Subcutaneous abdominal adipose tissue (tissue), 5 donors: ENCODE measurements around the gene C22orf15.

Experiments used
- H3K27ac ChIP-seq: one replicate; pipeline ENCODE4 v1.7.0; 2013; ENCODE audit warnings: low read depth, mild to moderate bottlenecking, inconsistent platforms, low read length, moderate library complexity
- H3K27me3 ChIP-seq, 5 donors: one replicate each; pipeline ENCODE4 v1.7.0; 2013; ENCODE audit warnings: low read length in 5 of 5, inconsistent platforms in 1 of 5; ENCODE audit not compliant: control insufficient read depth in 5 of 5, insufficient read depth in 4 of 5
- H3K36me3 ChIP-seq, 5 donors: one replicate each; pipeline ENCODE4 v1.7.0; 2013; ENCODE audit warnings: low read length in 5 of 5; ENCODE audit not compliant: control insufficient read depth in 5 of 5, insufficient read depth in 5 of 5
- H3K4me1 ChIP-seq, 5 donors: one replicate each; pipeline ENCODE4 v1.7.0; 2013; ENCODE audit warnings: low read length in 5 of 5, mild to moderate bottlenecking in 3 of 5, moderate library complexity in 1 of 5; ENCODE audit not compliant: control insufficient read depth in 5 of 5, insufficient read depth in 5 of 5
- H3K4me3 ChIP-seq, 5 donors: one replicate each; pipeline ENCODE4 v1.7.0; 2013; ENCODE audit warnings: low read length in 5 of 5, low read depth in 1 of 5
- H3K9ac ChIP-seq, 5 donors: one replicate each; pipeline ENCODE4 v1.7.0; 2013; ENCODE audit warnings: low read length in 5 of 5, mild to moderate bottlenecking in 4 of 5, moderate library complexity in 3 of 5
- H3K9me3 ChIP-seq, 5 donors: one replicate each; pipeline ENCODE4 v1.7.0; 2013; ENCODE audit warnings: low read length in 5 of 5; ENCODE audit not compliant: control insufficient read depth in 5 of 5
- donor health status: healthy.
- donor health status: healthy.
- donor health status: healthy.
- donor health status: healthy.
- donor health status: healthy.

Gene C22orf15

DNA sequence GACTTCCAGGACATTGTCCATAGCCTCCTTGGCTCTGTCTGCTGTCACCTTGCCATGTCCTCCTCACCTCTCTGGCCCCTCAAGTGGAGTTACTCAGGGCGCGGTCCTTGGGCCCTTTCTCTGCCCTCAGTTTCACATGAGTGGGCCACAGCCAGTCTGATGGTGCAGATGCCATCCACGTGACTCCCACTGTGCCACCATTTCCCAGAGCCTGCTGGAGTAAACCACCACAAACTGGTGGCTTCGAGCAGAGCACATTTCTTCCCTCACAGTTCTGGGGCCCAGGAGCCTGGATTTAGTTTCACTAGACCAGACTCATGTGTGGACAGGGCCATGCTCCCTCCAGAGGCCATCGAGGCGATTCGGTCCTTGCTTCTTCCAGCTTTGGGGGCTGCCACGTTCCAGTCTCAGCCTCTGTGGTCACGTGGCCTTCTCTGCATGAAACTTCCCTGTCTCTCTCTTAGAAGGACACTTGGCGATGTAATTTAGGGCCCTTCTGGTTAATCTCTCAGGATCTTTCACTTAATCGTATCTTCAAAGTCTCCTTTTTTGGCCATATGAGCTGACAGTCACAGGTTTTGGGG, 38.5 kb downstream of the C22orf15 start:
- H3K9ac ChIP-seq, result no peak overlapping the region
- H3K9me3 ChIP-seq, result no peaks in the 10 kb centered on the region
- H3K4me3 ChIP-seq, result no peak overlapping the region
- no peak overlapping the region for H3K27ac ChIP-seq
- peaks cover 0 to 9% (median 4%) of the 10 kb centered on the region in 5 donors for H3K4me1 ChIP-seq
- peaks cover 3 to 83% (median 63%) of the 10 kb centered on the region in 5 donors for H3K36me3 ChIP-seq
- no peaks in the 10 kb centered on the region for H3K27me3 ChIP-seq

DNA sequence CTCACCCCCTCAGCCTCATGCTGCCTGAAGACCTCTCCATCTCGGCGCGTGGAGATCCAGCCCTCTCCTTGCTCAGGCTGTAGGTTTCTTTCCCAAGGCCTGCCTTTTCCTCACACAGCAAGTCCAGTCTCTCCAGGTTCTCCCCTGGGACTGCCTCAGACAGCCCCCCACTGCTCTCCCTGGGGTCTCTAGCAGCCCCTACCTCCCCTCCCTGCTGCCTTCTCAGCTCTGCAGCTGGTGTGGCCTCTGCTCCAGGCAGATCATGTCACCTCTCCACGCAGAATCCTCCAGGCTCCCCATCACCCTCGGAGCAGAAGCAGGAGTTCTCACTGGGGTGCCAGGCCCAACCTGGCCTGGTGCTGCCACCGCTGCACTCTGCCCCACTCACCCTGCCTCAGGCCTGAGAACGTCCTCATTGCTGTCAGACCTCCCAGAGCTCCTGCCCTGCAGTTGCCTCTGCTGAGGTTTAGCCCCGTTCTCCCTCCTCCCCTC, 39.1 kb downstream of the C22orf15 start:
- Histone ChIP-seq H3K4me3 (no peak overlapping the region), H3K36me3 (peaks cover 3 to 84% (median 65%) of the 10 kb centered on the region in 5 donors), H3K27me3 (no peaks in the 10 kb centered on the region), H3K27ac (no peak overlapping the region), H3K4me1 (peaks cover 0 to 4% (median 0%) of the 10 kb centered on the region in 5 donors), H3K9ac (no peak overlapping the region), H3K9me3 (no peaks in the 10 kb centered on the region)

DNA sequence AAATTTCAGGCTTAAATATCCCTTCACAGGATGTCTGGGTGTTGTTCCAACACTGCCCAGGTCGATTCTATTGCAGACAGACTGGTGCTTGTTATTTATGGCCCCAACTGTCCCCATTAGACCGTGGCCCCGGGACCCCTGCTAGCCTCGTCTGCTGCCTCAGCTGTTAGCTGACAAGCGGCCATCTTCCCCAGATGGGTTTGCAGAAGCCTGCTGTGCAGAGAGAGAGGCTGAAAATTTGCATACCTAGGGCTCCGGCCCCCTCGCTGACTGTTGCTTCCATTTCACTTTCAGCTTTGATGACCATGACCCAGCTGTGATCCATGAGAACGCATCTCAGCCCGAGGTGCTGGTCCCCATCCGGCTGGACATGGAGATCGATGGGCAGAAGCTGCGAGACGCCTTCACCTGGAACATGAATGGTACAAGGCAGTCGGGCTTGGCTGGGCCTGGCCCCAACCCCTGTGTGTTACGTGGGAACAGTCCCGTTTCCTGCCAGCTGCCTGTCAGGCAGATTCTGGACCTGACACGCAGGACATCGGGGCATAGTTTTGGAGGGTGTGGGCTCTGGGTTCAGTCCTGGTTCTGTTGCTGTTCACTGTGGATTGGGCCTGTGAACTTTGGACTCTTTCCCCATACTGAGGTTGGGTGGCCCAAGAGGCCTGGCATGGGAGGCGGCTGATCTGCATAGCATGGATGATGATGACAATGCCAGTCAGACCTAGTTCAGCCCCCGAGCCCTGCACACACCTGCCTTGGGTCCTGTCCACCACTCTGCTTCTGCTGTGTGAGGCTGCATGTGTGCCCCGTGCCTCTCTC, 40.4 kb downstream of the C22orf15 start:
- H3K4me1 ChIP-seq, result peaks cover 0 to 4% (median 0%) of the 10 kb centered on the region in 5 donors
- peaks cover 3 to 81% (median 65%) of the 10 kb centered on the region in 5 donors for H3K36me3 ChIP-seq
- no peak overlapping the region for H3K27ac ChIP-seq
- no peak overlapping the region for H3K4me3 ChIP-seq
- H3K9ac ChIP-seq, result no peak overlapping the region
- H3K9me3 ChIP-seq, result no peaks in the 10 kb centered on the region
- no peaks in the 10 kb centered on the region for H3K27me3 ChIP-seq

DNA sequence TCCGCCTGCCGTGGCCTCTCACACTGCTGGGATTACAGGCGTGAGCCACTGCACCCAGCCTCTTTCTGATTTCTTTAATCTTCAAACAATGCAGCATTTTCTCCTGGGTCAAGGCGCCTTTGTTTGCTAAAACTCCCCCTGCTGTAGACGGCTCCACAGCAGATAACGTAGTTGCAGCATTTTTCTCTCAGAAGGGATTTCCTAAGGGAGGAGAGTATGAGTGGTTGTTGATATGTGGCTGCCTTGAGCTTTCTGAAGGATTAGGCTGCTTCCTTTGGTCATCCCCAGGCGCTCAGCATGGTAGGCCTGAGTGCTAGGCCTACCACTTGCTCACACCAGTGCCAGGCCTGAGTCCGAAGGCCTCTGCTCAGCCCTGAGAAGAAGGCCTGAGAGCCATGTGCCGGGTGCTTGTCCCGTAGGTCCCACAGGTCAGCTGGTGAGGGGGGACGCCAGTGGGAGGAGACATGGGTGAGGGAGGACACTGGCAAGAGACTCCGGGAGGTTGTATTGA, 42.0 kb downstream of the C22orf15 start:
- Histone ChIP-seq H3K4me3 (no peak overlapping the region), H3K36me3 (peaks cover 3 to 70% (median 65%) of the 10 kb centered on the region in 5 donors), H3K4me1 (peaks cover 0 to 4% (median 0%) of the 10 kb centered on the region in 5 donors), H3K9me3 (no peaks in the 10 kb centered on the region), H3K9ac (no peak overlapping the region), H3K27me3 (no peaks in the 10 kb centered on the region), H3K27ac (no peak overlapping the region)

DNA sequence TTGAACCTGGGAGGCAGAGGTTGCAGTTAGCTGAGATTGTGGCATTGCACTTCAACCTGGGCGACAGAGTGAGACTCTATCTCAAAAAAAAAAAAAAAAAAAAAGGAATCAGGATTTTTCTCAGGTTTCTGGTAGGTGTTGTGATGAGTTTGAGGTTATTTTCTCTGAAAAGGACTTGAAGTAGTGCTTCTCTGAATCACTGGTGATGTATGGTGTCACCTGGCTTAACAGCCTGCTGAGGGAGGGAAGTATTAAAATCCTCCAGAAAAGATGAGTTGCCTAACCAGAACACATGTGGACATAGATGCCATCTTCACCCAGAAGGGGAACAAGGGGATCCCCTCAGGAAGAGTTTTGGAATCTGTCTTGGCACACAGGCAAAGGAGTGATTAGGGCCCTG, 44.0 kb downstream of the C22orf15 start:
- Histone ChIP-seq H3K27ac (no peak overlapping the region), H3K36me3 (peaks cover 11 to 64% (median 46%) of the 10 kb centered on the region in 5 donors), H3K9me3 (no peaks in the 10 kb centered on the region), H3K9ac (no peak overlapping the region), H3K4me3 (no peak overlapping the region), H3K27me3 (no peaks in the 10 kb centered on the region), H3K4me1 (peaks cover 0 to 4% (median 0%) of the 10 kb centered on the region in 5 donors)

DNA sequence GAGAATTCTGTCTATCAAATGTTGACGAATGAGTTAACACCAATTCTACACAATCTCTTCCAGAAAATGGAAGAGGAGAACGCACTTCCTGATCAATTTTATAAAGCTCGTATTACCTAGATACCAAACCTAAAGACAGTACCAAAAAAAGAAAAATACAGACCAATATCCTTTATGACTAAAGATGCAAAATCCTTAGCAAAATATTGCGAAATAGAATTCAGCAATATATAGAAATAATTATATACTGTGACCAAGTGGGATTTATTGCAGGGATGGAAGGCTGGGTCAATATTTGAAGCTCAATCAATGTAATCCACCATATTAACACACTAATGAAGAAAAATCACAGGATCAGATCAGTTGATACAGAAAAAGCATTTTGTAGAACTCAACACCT, 49.6 kb downstream of the C22orf15 start:
- Histone ChIP-seq H3K36me3 (peaks cover 12 to 46% (median 22%) of the 10 kb centered on the region in 5 donors), H3K9me3 (no peaks in the 10 kb centered on the region), H3K27ac (no peak overlapping the region)

More for the DNA sequence above, 49.6 kb downstream of the C22orf15 start:
- H3K9ac ChIP-seq, result no peak overlapping the region
- no peak overlapping the region for H3K4me3 ChIP-seq
- H3K27me3 ChIP-seq, result no peaks in the 10 kb centered on the region
- no peaks in the 10 kb centered on the region for H3K4me1 ChIP-seq
